Hepatocyte (in vitro differentiated cells): ENCODE data around the gene PRMT1.

Experiments used
- EZH2 ChIP-seq: fragments of 200-600 bp; sonication (generic); IDR thresholded peaks from 2 replicates; pipeline ENCODE4 v1.6.1; 2016; ENCODE audit warnings: antibody characterized with exemption, mild to moderate bottlenecking, borderline replicate concordance
- EZH2phosphoT487 ChIP-seq: fragments of 200-600 bp; sonication (generic); IDR thresholded peaks from one replicate; pipeline ENCODE4 v1.6.1; 2018; ENCODE audit warnings: antibody characterized with exemption, mild to moderate bottlenecking, low read depth, moderate library complexity; ENCODE audit not compliant: unreplicated experiment, severe bottlenecking
- TF ChIP-seq, protein P1 (sequence below): fragments of 200-600 bp; sonication (generic); IDR thresholded peaks from 2 replicates; pipeline ENCODE4 v1.5.1; 2016; ENCODE audit warnings: antibody characterized with exemption, mild to moderate bottlenecking; ENCODE audit not compliant: poor library complexity

DNA sequence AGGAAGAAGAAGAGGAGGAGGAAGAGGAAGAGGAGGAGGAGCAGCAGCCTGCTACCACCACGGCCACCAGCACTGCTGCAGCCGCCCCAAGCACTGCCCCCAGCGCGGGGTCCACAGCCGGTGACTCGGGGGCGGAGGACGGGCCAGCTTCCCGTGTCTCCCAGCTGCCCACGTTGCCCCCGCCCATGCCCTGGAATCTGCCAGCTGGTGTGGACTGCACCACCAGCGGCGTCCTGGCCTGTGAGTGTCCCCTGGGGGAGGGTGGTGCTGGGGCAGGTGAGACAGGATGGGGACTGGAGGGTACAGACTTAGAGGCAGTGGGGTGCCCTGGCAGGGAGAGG lies 23.6 kb upstream of the PRMT1 start:
- TF ChIP-seq EZH2 (no peak), EZH2phosphoT487 (no peak)
- TF ChIP-seq, protein P1, sequence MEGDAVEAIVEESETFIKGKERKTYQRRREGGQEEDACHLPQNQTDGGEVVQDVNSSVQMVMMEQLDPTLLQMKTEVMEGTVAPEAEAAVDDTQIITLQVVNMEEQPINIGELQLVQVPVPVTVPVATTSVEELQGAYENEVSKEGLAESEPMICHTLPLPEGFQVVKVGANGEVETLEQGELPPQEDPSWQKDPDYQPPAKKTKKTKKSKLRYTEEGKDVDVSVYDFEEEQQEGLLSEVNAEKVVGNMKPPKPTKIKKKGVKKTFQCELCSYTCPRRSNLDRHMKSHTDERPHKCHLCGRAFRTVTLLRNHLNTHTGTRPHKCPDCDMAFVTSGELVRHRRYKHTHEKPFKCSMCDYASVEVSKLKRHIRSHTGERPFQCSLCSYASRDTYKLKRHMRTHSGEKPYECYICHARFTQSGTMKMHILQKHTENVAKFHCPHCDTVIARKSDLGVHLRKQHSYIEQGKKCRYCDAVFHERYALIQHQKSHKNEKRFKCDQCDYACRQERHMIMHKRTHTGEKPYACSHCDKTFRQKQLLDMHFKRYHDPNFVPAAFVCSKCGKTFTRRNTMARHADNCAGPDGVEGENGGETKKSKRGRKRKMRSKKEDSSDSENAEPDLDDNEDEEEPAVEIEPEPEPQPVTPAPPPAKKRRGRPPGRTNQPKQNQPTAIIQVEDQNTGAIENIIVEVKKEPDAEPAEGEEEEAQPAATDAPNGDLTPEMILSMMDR, result no peak
